HepG2 (cell line): ENCODE results near the gene FKBP5. TPM values are rescaled to one million over a fixed set of nuclear protein-coding genes. Genes with fewer than 3 reads are reported as not detected.

Experiments
- GPN1 ChIP-seq: sonication (generic); formaldehyde crosslinking; IDR thresholded peaks from 2 replicates; pipeline ENCODE4 v1.5.1; 2020; ENCODE audit warnings: missing genetic modification reagents, borderline replicate concordance
- NCOR1 ChIP-seq: fragments of 200-600 bp; sonication (generic); IDR thresholded peaks from 2 replicates; pipeline ENCODE4 v1.7.0; 2017; ENCODE audit warnings: antibody characterized with exemption, low read length, borderline replicate concordance
- PHF20 ChIP-seq: sonication (generic); formaldehyde crosslinking; IDR thresholded peaks from 2 replicates; pipeline ENCODE4 v1.5.0; 2020; ENCODE audit warnings: mild to moderate bottlenecking, missing genetic modification reagents
- PHF21A ChIP-seq: sonication (generic); formaldehyde crosslinking; IDR thresholded peaks from 2 replicates; pipeline ENCODE4 v1.5.0; 2020; ENCODE audit warnings: mild to moderate bottlenecking, missing genetic modification reagents
- SCMH1 ChIP-seq: sonication (generic); formaldehyde crosslinking; IDR thresholded peaks from 2 replicates; pipeline ENCODE4 v1.9.0; 2021; ENCODE audit warnings: missing genetic modification reagents, mild to moderate bottlenecking, borderline replicate concordance
- SMARCE1 ChIP-seq: fragments of 450-650 bp; IDR thresholded peaks from 2 replicates; pipeline ENCODE4 v1.6.1; 2017; ENCODE audit warnings: borderline replicate concordance
- SP1 ChIP-seq, 2 experiments: fragments of 450-650 bp in 1 of 2; sonication (generic) in 1 of 2; formaldehyde crosslinking in 1 of 2; IDR thresholded peaks; 2 replicates each; pipeline versions ENCODE4 v1.4.0 to v1.6.1; 2016 to 2020; ENCODE audit warnings: missing genetic modification reagents in 1 of 2
- TRIM24 ChIP-seq: sonication (generic); formaldehyde crosslinking; IDR thresholded peaks from 2 replicates; pipeline ENCODE4 v1.8.0; 2022; ENCODE audit warnings: mild to moderate bottlenecking, missing genetic modification reagents
- YEATS2 ChIP-seq: sonication (generic); formaldehyde crosslinking; IDR thresholded peaks from 2 replicates; pipeline ENCODE4 v1.4.0; 2020; ENCODE audit warnings: missing genetic modification reagents, borderline replicate concordance
- ZNF12 ChIP-seq: sonication (generic); formaldehyde crosslinking; IDR thresholded peaks from 2 replicates; pipeline ENCODE4 v1.5.0; 2020; ENCODE audit warnings: missing genetic modification reagents
- ZNF20 ChIP-seq: sonication (generic); formaldehyde crosslinking; IDR thresholded peaks from 2 replicates; pipeline ENCODE4 v1.4.0; 2020; ENCODE audit warnings: mild to moderate bottlenecking, moderate library complexity, missing genetic modification reagents
- ZNF333 ChIP-seq: sonication (generic); formaldehyde crosslinking; IDR thresholded peaks from 2 replicates; pipeline ENCODE4 v1.4.0; 2020; ENCODE audit warnings: mild to moderate bottlenecking, missing genetic modification reagents, borderline replicate concordance
- ZNF572 ChIP-seq: sonication (generic); formaldehyde crosslinking; IDR thresholded peaks from 2 replicates; pipeline ENCODE4 v1.5.1; 2020; ENCODE audit warnings: mild to moderate bottlenecking, missing genetic modification reagents
- ZNF670 ChIP-seq: sonication (generic); formaldehyde crosslinking; IDR thresholded peaks from 2 replicates; pipeline ENCODE4 v1.8.0; 2022; ENCODE audit warnings: mild to moderate bottlenecking, missing genetic modification reagents, borderline replicate concordance
- ZNF737 ChIP-seq: sonication (generic); formaldehyde crosslinking; IDR thresholded peaks from 2 replicates; pipeline ENCODE4 v1.5.0; 2020; ENCODE audit warnings: missing genetic modification reagents, mild to moderate bottlenecking, borderline replicate concordance
- ZNF749 ChIP-seq: sonication (generic); formaldehyde crosslinking; IDR thresholded peaks from 2 replicates; pipeline ENCODE4 v1.8.0; 2022; ENCODE audit warnings: mild to moderate bottlenecking, missing genetic modification reagents, moderate library complexity, borderline replicate concordance
- ZNF83 ChIP-seq: sonication (generic); formaldehyde crosslinking; IDR thresholded peaks from 2 replicates; pipeline ENCODE4 v1.4.0; 2020; ENCODE audit warnings: missing genetic modification reagents, mild to moderate bottlenecking, borderline replicate concordance
- ZSCAN25 ChIP-seq: sonication (generic); formaldehyde crosslinking; IDR thresholded peaks from 2 replicates; pipeline ENCODE4 v1.8.0; 2022; ENCODE audit warnings: mild to moderate bottlenecking, missing genetic modification reagents
- polyA plus RNA-seq, 8 experiments: library from polyadenylated mRNA; depleted of rRNA in 3 of 8; stranded (reverse) in 7 of 8; unstranded in 1 of 8; fragments of >200 nt; fragmentation: Illumina TruSeq in 4 of 8; extraction: Trizol in 4 of 8; gene quantifications; 2 replicates each; pipeline versions ENCODE4 v1.2.1 to v1.2.3, GENCODE V29; 2011 to 2016; ENCODE audit warnings: low read depth in 4 of 8, missing spikeins in 1 of 8, mixed read lengths in 1 of 8; ENCODE audit not compliant: insufficient read depth in 1 of 8
- total RNA-seq, 5 experiments: library from RNA; depleted of rRNA; stranded (reverse); fragments of >200 nt; fragmentation: Illumina TruSeq; extraction: Trizol; gene quantifications; 2 replicates each; pipeline ENCODE4 v1.2.3, GENCODE V29; 2016; ENCODE audit warnings: low read depth in 1 of 5
- TF ChIP-seq, protein P1 (sequence below): sonication (generic); formaldehyde crosslinking; IDR thresholded peaks from 2 replicates; pipeline ENCODE4 v1.4.0; 2020; ENCODE audit warnings: mild to moderate bottlenecking, missing genetic modification reagents
- TF ChIP-seq, protein P2 (sequence below): sonication (generic); formaldehyde crosslinking; IDR thresholded peaks from 2 replicates; pipeline ENCODE4 v1.8.0; 2022; ENCODE audit warnings: missing genetic modification reagents, mild to moderate bottlenecking, moderate library complexity, borderline replicate concordance
- TF ChIP-seq, protein P3 (sequence below): sonication (generic); formaldehyde crosslinking; conservative IDR thresholded peaks from 2 replicates; pipeline ENCODE4 v1.4.0; 2020; ENCODE audit warnings: missing genetic modification reagents
- TF ChIP-seq, protein P4 (sequence below): sonication (generic); formaldehyde crosslinking; IDR thresholded peaks from 2 replicates; pipeline ENCODE4 v1.8.1; 2023; ENCODE audit warnings: mild to moderate bottlenecking, missing genetic modification reagents
- TF ChIP-seq, protein P5 (sequence below): IDR thresholded peaks from 2 replicates; pipeline ENCODE4 v1.6.1; 2016; ENCODE audit warnings: missing genetic modification reagents, missing compliant biosample characterization

FKBP5 gene
- total and polyA plus RNA-seq, 2 of the 13 experiments (the other 11 are each of a cell fraction or from before 2014, with no cell fraction given): 8.0 to 17.4 TPM

DNA sequence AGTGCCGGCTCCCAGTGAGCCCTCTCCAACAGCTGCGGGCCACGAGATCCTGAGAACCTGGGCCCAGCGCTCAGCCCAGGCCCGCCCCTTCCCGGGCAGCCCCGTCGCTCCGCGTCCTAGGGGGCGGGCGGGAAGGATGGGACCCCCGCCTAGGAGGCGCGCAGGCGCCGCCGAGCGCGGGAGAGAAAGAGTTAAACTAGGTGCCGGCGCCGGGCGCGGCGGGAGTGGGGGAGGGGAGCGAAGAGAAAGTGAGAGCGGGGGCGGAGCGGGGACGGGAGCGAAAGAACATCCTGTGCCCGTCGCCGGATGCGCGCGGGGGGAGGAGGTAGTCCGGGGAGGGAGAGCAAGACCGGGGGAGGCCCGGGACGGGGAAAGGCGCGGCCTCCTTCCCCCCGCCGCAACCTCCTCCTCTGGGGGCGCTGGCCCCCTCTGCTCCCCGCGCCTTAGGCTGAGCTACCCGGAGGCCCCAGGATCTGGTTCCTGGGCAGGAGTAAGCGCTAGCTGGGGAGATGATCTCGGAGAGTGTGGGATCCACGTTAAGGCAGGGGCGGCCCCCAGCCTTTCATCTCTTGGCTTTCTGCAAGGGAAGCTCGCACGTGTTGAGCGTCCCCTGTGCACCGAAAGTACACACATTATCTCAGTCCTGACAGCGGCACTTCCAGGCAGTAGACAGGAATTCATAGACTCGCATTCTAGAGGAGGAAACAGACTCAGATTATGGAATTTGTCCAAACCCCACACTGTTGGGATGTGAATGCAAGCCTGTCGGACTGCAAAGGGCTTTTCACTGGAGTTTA is 43.2 kb upstream of the FKBP5 start (continued):
- TF ChIP-seq ZNF333 (CRISPR knock-in tag): peak; percentile 38; the same call in 1 of the 2 replicates
- no peak for TF ChIP-seq GPN1 (CRISPR knock-in tag)
- TF ChIP-seq, protein P1, sequence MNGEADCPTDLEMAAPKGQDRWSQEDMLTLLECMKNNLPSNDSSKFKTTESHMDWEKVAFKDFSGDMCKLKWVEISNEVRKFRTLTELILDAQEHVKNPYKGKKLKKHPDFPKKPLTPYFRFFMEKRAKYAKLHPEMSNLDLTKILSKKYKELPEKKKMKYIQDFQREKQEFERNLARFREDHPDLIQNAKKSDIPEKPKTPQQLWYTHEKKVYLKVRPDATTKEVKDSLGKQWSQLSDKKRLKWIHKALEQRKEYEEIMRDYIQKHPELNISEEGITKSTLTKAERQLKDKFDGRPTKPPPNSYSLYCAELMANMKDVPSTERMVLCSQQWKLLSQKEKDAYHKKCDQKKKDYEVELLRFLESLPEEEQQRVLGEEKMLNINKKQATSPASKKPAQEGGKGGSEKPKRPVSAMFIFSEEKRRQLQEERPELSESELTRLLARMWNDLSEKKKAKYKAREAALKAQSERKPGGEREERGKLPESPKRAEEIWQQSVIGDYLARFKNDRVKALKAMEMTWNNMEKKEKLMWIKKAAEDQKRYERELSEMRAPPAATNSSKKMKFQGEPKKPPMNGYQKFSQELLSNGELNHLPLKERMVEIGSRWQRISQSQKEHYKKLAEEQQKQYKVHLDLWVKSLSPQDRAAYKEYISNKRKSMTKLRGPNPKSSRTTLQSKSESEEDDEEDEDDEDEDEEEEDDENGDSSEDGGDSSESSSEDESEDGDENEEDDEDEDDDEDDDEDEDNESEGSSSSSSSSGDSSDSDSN (CRISPR knock-in tag): peak; percentile 88
- no peak for TF ChIP-seq SMARCE1
- TF ChIP-seq, protein P2, sequence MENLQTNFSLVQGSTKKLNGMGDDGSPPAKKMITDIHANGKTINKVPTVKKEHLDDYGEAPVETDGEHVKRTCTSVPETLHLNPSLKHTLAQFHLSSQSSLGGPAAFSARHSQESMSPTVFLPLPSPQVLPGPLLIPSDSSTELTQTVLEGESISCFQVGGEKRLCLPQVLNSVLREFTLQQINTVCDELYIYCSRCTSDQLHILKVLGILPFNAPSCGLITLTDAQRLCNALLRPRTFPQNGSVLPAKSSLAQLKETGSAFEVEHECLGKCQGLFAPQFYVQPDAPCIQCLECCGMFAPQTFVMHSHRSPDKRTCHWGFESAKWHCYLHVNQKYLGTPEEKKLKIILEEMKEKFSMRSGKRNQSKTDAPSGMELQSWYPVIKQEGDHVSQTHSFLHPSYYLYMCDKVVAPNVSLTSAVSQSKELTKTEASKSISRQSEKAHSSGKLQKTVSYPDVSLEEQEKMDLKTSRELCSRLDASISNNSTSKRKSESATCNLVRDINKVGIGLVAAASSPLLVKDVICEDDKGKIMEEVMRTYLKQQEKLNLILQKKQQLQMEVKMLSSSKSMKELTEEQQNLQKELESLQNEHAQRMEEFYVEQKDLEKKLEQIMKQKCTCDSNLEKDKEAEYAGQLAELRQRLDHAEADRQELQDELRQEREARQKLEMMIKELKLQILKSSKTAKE (CRISPR knock-in tag): peak; percentile 93
- TF ChIP-seq ZNF670: peak; percentile 96; the same call in 1 of the 2 replicates
- TF ChIP-seq PHF21A: peak; percentile 88
- no peak for TF ChIP-seq ZNF737 (CRISPR knock-in tag)
- no peak for TF ChIP-seq ZNF572
- peak; percentile 29; the same call in 1 of the 2 replicates for TF ChIP-seq ZSCAN25 (CRISPR knock-in tag)
- peak; percentile 91 for TF ChIP-seq ZNF749 (CRISPR knock-in tag)
- no peak for TF ChIP-seq SP1 (IDR thresholded peaks at IDR 0.05)
- TF ChIP-seq SP1 (CRISPR knock-in tag; IDR thresholded peaks at IDR 0.05): no peak
- TF ChIP-seq, protein P3, sequence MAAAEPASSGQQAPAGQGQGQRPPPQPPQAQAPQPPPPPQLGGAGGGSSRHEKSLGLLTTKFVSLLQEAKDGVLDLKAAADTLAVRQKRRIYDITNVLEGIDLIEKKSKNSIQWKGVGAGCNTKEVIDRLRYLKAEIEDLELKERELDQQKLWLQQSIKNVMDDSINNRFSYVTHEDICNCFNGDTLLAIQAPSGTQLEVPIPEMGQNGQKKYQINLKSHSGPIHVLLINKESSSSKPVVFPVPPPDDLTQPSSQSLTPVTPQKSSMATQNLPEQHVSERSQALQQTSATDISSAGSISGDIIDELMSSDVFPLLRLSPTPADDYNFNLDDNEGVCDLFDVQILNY (CRISPR knock-in tag): peak; percentile 49; the same call in 1 of the 2 replicates
- TF ChIP-seq, protein P4, sequence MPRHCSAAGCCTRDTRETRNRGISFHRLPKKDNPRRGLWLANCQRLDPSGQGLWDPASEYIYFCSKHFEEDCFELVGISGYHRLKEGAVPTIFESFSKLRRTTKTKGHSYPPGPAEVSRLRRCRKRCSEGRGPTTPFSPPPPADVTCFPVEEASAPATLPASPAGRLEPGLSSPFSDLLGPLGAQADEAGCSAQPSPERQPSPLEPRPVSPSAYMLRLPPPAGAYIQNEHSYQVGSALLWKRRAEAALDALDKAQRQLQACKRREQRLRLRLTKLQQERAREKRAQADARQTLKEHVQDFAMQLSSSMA (CRISPR knock-in tag): no peak
- no peak for TF ChIP-seq SCMH1 (CRISPR knock-in tag)
- TF ChIP-seq ZNF20 (CRISPR knock-in tag): no peak
- TF ChIP-seq YEATS2 (CRISPR knock-in tag): peak; percentile 68
- peak; percentile 85; the same call in 1 of the 2 replicates for TF ChIP-seq NCOR1
- TF ChIP-seq, protein P5, sequence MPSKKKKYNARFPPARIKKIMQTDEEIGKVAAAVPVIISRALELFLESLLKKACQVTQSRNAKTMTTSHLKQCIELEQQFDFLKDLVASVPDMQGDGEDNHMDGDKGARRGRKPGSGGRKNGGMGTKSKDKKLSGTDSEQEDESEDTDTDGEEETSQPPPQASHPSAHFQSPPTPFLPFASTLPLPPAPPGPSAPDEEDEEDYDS (CRISPR knock-in tag): no peak
- peak; percentile 73 for TF ChIP-seq PHF20
- TF ChIP-seq TRIM24 (CRISPR knock-in tag): no peak
- 0 out of 2 replicates have a peak, but pooled peaks have one; percentile 57 for TF ChIP-seq ZNF12
- 0 out of 2 replicates have a peak, but pooled peaks have one; percentile 9 for TF ChIP-seq ZNF83 (CRISPR knock-in tag)
